ENCODE data around the gene HELZ2.

GRCh38 chr20:63618291-63618980, 44.4 kb upstream of the HELZ2 start:
- TF ChIP-seq, protein P1, sequence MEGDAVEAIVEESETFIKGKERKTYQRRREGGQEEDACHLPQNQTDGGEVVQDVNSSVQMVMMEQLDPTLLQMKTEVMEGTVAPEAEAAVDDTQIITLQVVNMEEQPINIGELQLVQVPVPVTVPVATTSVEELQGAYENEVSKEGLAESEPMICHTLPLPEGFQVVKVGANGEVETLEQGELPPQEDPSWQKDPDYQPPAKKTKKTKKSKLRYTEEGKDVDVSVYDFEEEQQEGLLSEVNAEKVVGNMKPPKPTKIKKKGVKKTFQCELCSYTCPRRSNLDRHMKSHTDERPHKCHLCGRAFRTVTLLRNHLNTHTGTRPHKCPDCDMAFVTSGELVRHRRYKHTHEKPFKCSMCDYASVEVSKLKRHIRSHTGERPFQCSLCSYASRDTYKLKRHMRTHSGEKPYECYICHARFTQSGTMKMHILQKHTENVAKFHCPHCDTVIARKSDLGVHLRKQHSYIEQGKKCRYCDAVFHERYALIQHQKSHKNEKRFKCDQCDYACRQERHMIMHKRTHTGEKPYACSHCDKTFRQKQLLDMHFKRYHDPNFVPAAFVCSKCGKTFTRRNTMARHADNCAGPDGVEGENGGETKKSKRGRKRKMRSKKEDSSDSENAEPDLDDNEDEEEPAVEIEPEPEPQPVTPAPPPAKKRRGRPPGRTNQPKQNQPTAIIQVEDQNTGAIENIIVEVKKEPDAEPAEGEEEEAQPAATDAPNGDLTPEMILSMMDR (conservative IDR thresholded peaks at IDR 0.05; ENCODE audit: low read depth, low read length): no peak
- TF ChIP-seq POLR2A (IDR thresholded peaks at IDR 0.05; ENCODE audit: low read depth, low read length) (no peak), RAD21 (IDR thresholded peaks at IDR 0.05; ENCODE audit: low read length) (no peak), NFE2L2 (IDR thresholded peaks at IDR 0.05; ENCODE audit: low read depth, low read length) (no peak), MXI1 (IDR thresholded peaks at IDR 0.05; ENCODE audit: borderline replicate concordance, low read depth, low read length) (no peak), MAFK (IDR thresholded peaks at IDR 0.05; ENCODE audit: low read depth, low read length) (no peak), SMC3 (IDR thresholded peaks at IDR 0.05; ENCODE audit: low read depth, low read length) (no peak), RFX5 (IDR thresholded peaks at IDR 0.05; ENCODE audit: low read depth, low read length) (no peak), BHLHE40 (IDR thresholded peaks at IDR 0.05; ENCODE audit: low read depth, low read length) (no peak), RCOR1 (IDR thresholded peaks at IDR 0.05; ENCODE audit: insufficient replicate concordance, low read length) (no peak)
- TF ChIP-seq, protein P2, sequence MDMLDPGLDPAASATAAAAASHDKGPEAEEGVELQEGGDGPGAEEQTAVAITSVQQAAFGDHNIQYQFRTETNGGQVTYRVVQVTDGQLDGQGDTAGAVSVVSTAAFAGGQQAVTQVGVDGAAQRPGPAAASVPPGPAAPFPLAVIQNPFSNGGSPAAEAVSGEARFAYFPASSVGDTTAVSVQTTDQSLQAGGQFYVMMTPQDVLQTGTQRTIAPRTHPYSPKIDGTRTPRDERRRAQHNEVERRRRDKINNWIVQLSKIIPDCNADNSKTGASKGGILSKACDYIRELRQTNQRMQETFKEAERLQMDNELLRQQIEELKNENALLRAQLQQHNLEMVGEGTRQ (IDR thresholded peaks at IDR 0.05; ENCODE audit: low read depth, low read length): no peak
